Adrenal gland (tissue), 12 donors: ENCODE results near the gene ZNF132. TPM values are rescaled to one million over a fixed set of nuclear protein-coding genes. Genes with fewer than 3 reads are reported as not detected.
A peak's percentile ranks its signal among the peaks of the same experiment; 100 is the strongest.
"Not testable (repeated sequence)": the region's sequence is repeated elsewhere in the genome, so short reads cannot be mapped to it uniquely, and the experiment has no call there.

Source experiments
- DNase-seq, 7 donors: peaks; one replicate each; pipeline ENCODE4 v3.0.0-alpha.2; 2019 to 2020
- H3K27ac ChIP-seq, 5 donors: fragments of 200-600 bp; sonication (generic) in 4 of 5; 1 replicate in 3 of 5; 2 replicates in 2 of 5; pipeline versions ENCODE4 v1.5.1 to v1.8.0; 2016 to 2020; ENCODE audit warnings: mild to moderate bottlenecking in 1 of 5
- H3K27me3 ChIP-seq: fragments of 200-600 bp; 2 replicates; pipeline ENCODE4 v1.8.0; 2021
- H3K36me3 ChIP-seq, 2 donors: fragments of 200-600 bp; replicated peaks in 1 of 2; 1 replicate in 1 of 2; 2 replicates in 1 of 2; pipeline versions ENCODE4 v1.5.1 to v1.8.0; 2018 to 2022
- H3K4me1 ChIP-seq, 2 donors: fragments of 200-600 bp; replicated peaks in 1 of 2; 1 replicate in 1 of 2; 2 replicates in 1 of 2; pipeline versions ENCODE4 v1.5.1 to v1.8.0; 2018 to 2021
- H3K4me3 ChIP-seq, 4 donors: fragments of 200-600 bp; sonication (generic) in 3 of 4; one replicate each; pipeline ENCODE4 v1.5.1; 2016 to 2018
- H3K9me3 ChIP-seq, 3 donors: fragments of 200-600 bp; sonication (generic) in 1 of 3; replicated peaks in 1 of 3; 1 replicate in 2 of 3; 2 replicates in 1 of 3; pipeline versions ENCODE4 v1.5.1 to v1.8.0; 2016 to 2021
- POLR2A ChIP-seq, 2 donors: fragments of 450-650 bp; IDR thresholded peaks; one replicate each; pipeline ENCODE4 v1.6.1; 2017; ENCODE audit warnings: antibody characterized with exemption in 2 of 2, mild to moderate bottlenecking in 2 of 2, moderate library complexity in 1 of 2
- WGBS, 4 donors: extraction: QIAGEN DNeasy Blood & Tissue Kit in 2 of 4; methylation state at CpG; one replicate each; pipeline versions ENCODE4 v1.1.5 to v1.1.7; 2013 to 2017; 5-methylcytosine and 5-hydroxymethylcytosine counted together
- intact Hi-C, 2 donors: fragments of 100-400 bp; cut with DNase I; formaldehyde crosslinking; loops; one replicate each; pipeline versions ENCODE4 v1.14.1 to v1.15.0; 2022 to 2023
- polyA plus RNA-seq, 3 donors: library from polyadenylated mRNA; stranded (reverse); fragments of 200-250 nt in 2 of 3; fragments of 350-450 nt in 1 of 3; fragmentation: Illumina TruSeq in 1 of 3; extraction: RNeasy Lipid Tissue Mini Kit (QIAGEN cat#74804) in 1 of 3; gene quantifications; one replicate each; pipeline ENCODE4 v1.2.3, GENCODE V29; 2013 to 2014
- total RNA-seq, 9 donors: library from RNA; depleted of rRNA in 4 of 9; stranded (reverse); fragments of >200 nt in 4 of 9; fragments of 120-200 nt in 1 of 9; fragmentation: NEBNext Ultra II Directional in 1 of 9; extraction: Animal tissue kit (Norgen Biotek cat#: 25700) in 1 of 9; gene quantifications; one replicate each; pipeline versions ENCODE4 v1.1.0 to v1.2.4, GENCODE V29; 2013 to 2023
- TF ChIP-seq, protein P1 (sequence below), 6 experiments: fragments of 450-650 bp in 4 of 6; fragments of 200-600 bp in 2 of 6; sonication (generic) in 1 of 6; IDR thresholded peaks; 1 replicate in 5 of 6; 2 replicates in 1 of 6; pipeline versions ENCODE4 v1.5.1 to v1.8.0; 2016 to 2021; ENCODE audit warnings: antibody characterized with exemption in 6 of 6, mild to moderate bottlenecking in 2 of 6, moderate library complexity in 1 of 6
- donor health status: healthy with polysubstance abuse.
- donor health status: Bipolar disorder and iron deficiency.
- donor health status: DM: yes; HTN: yes; CAD: no.
- donor health status: DM: no; HTN: no; CAD: no.
- donor health status: DM: no; HTN: no; CAD: no.
- donor health status: DM: yes; HTN: yes; CAD: no.

The ZNF132 gene
- total and polyA plus RNA-seq, 12 donors, result 1.3 to 12.0 (median 4.6) TPM

DNA sequence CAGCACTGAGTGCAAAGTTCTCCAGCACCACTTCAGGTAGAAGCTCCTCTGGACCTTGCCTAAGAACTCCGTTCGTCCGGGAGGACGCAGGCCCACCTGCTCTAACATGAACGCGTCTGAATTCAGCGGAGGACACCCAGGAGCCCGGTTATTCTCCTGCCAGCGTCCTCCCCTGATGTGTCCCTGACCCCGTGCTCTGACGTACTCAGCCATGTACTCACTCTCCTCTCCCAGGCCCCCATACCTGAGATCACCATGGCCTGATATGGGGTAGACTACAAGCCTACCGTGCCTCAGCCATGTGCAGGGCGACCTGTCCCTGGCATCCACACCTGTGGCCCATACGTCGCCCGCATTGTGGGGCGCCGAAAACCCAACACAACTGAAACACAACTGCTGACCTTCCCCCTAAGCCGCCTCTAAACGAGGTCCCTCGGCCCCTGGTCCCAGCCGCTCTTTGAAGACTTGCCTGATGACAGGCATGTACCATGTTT lies 32.2 kb downstream of the ZNF132 start:
- intact Hi-C loops, result no loop called here
- Histone ChIP-seq H3K27ac (peak overlapping the region; percentile 51 to 96 (median 87)), H3K27me3 (no peaks in the 10 kb centered on the region), H3K4me1 (peaks cover 3 to 19% of the 10 kb centered on the region in 2 donors), H3K4me3 (peak overlapping the region; percentile 13 to 90 (median 82)), H3K9me3 (no peaks in the 10 kb centered on the region), H3K36me3 (no peaks in the 10 kb centered on the region)
- WGBS, 4 donors, result 3 to 13% (median 12%) methylated on average over 6 to 22 of the region's 22 CpGs; no CpG with 5 or more reads in 1 of the 4 donors
- peak in 6 of 7 donors; percentile 56 to 74 (median 61) for DNase-seq
- TF ChIP-seq POLR2A (IDR thresholded peaks at IDR 0.05), result no peak
- TF ChIP-seq, protein P1, sequence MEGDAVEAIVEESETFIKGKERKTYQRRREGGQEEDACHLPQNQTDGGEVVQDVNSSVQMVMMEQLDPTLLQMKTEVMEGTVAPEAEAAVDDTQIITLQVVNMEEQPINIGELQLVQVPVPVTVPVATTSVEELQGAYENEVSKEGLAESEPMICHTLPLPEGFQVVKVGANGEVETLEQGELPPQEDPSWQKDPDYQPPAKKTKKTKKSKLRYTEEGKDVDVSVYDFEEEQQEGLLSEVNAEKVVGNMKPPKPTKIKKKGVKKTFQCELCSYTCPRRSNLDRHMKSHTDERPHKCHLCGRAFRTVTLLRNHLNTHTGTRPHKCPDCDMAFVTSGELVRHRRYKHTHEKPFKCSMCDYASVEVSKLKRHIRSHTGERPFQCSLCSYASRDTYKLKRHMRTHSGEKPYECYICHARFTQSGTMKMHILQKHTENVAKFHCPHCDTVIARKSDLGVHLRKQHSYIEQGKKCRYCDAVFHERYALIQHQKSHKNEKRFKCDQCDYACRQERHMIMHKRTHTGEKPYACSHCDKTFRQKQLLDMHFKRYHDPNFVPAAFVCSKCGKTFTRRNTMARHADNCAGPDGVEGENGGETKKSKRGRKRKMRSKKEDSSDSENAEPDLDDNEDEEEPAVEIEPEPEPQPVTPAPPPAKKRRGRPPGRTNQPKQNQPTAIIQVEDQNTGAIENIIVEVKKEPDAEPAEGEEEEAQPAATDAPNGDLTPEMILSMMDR (IDR thresholded peaks at IDR 0.05), result no peak

DNA sequence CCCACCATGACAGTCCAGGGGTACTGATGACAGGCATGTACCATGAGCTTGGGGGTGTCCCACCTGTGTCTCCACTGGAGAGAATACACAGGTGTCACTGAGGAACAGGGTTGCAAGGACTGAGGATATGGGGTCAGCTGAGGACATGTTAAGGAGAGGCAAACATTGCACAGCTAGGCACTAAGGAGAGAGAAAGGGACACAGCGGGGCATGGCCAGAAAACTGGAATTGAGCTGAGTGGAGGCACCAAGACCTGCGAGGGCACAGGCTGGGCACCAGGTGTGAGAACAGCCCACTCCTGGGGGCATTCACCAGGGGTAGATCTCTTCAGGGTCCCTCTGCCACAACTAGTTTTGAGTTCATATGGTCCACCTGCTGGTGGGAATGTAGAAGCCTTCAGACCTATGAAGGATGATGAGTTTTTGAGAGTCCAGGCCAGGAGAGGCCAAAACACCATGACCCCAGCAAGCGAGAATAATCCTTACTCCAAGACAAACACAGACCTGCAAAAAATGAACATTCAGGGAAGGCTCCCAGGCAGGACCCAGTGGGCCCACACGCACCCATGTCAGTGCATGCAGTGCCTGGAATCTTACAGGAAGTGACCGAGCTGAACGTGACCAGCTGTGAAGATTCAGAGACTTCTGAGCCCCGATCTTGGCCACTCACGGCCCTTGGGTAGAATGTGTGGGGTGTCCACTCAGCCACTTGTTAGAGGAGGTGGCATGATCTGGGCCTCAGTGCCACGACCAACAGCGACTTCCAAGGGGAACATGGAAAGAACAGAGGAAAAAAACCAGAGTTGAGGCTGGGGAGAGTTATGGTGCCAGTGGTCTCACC lies 32.9 kb downstream of the ZNF132 start:
- intact Hi-C loops, result no loop called here
- 75 to 78% (median 76%) methylated on average over 8 to 10 of the region's 10 CpGs for WGBS, 4 donors
- Histone ChIP-seq H3K4me1 (peaks cover 5 to 22% of the 10 kb centered on the region in 2 donors), H3K27ac (peak overlapping the region in 3 of 5 donors; percentile 81 to 96 (median 87)), H3K4me3 (peak overlapping the region in 2 of 4 donors; percentile 75 to 90), H3K27me3 (no peaks in the 10 kb centered on the region), H3K9me3 (no peaks in the 10 kb centered on the region), H3K36me3 (no peaks in the 10 kb centered on the region)
- DNase-seq, result no peak
- no peak for TF ChIP-seq POLR2A (IDR thresholded peaks at IDR 0.05)
- TF ChIP-seq, protein P1 (IDR thresholded peaks at IDR 0.05), result peak in 2 of 6 experiments; percentile 12 to 17

DNA sequence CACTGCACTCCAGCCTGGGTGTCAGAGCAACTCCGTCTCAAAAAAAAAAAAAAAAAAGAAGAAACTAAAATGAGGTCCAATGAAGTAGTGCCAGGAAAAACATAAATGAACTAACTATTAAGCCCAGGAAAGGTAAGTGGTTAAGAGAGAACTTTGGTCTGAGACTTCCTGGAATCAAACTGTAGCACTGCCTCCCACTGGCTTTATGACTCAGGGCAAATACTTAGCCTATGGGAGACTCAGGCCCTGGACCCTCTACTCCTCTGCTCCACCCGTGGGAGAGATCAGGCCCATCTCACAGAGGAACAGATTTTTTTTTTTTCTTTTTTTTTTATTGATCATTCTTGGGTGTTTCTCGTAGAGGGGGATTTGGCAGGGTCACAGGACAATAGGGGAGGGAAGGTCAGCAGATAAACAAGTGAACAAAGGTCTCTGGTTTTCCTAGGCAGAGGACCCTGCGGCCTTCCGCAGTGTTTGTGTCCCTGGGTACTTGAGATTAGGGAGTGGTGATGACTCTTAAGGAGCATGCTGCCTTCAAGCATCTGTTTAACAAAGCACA lies 36.0 kb downstream of the ZNF132 start:
- H3K27me3 ChIP-seq, H3K4me3 ChIP-seq, H3K36me3 ChIP-seq, H3K9me3 ChIP-seq, intact Hi-C loops, DNase-seq, H3K27ac ChIP-seq: not testable (repeated sequence)
- 76 to 85% (median 78%) methylated on average over 3 to 5 of the region's 5 CpGs for WGBS, 4 donors
- peaks cover 15 to 26% of the 10 kb centered on the region in 2 donors for H3K4me1 ChIP-seq

DNA sequence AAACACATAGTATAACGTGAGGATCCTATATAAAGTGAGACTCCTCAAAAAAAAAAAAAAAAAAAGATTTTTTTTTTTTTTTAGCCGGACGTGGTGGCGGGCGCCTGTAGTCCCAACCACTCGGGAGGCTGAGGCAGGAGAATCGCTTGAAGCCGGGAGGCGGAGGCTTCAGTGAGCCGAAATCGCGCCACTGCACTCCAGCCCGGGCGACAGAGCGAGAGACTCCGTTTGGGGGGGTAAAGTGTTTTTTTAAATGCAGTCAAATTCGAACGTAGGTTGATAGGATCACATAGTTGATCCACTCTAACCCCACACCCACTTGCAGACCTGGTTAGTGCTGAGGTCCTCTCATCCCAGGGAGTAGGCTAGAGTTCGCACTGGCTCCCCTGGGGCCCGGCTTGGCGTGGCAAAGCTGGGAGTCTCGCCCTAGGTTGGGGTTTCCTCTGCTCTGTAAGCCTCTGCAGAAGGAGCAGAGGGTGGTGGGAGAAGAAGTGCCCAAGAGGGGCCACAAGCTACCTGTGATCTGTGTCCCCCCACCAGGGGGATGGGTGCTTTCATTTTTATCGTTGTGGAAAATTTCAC lies 38.0 kb downstream of the ZNF132 start:
- peak overlapping the region in 2 of 5 donors; percentile 33 to 79 for H3K27ac ChIP-seq
- no peaks in the 10 kb centered on the region for H3K36me3 ChIP-seq
- H3K9me3 ChIP-seq, result no peaks in the 10 kb centered on the region
- TF ChIP-seq POLR2A (IDR thresholded peaks at IDR 0.05), result no peak
- TF ChIP-seq, protein P1 (IDR thresholded peaks at IDR 0.05), result no peak
- H3K4me3 ChIP-seq, result peak overlapping the region in 2 of 4 donors; percentile 29 to 42
- intact Hi-C loops, result no loop called here
- peaks cover under 1% of the 10 kb centered on the region for H3K27me3 ChIP-seq
- DNase-seq, result peak in 2 of 7 donors; percentile 13 to 20
- 24 to 40% (median 34%) methylated on average over 23 of the region's 23 CpGs for WGBS, 4 donors
- H3K4me1 ChIP-seq, result peaks cover 11 to 16% of the 10 kb centered on the region in 2 donors
